Measurements from ENCODE around the gene CHST3.
A peak's percentile ranks its signal among the peaks of the same experiment; 100 is the strongest.

The CHST3 gene

DNA sequence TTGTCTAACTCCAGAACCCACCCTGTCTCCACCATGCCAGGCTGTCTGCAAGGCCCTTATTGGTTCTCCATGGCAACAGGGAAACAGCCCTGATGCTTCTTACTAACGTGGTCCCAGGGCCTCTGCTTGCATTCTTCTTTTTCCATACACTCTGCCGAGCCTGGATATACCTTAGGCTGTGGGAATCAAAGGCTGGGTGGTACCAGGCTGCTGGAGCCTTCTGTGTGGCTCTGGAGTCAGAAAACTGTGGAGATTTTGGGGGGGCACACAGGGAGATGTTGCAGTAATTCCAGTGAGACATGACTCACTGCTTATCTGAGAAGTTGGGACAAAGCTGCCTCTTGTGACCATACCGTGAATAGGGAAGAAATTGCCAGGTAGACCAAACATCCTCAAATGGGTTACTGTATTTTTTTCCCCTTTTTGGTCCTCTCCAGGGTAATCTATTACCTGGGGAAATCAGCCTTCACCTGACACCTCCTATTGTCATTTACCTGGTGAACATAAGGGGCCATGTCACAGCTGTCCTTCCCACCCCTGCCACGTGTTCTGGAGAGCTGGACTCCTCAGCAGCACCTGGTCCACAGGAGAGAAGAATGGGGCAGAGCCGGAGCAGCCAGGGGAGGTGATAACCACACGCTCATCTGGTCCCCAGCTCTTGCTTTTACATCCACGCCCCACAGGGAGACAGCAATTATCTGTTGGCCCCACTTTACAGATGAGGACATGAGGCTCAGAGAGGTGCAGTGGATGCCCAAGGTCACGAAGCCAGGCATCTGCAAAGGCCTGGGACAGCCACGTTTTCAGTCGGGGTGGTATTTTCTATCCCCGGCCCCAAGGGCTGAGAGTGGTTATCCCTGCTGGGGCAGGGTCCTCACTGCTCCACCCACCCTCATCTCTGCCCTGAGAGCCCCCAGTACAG lies 4.6 kb downstream of the CHST3 start:
- no peak for DNase-seq (ENCODE audit: low spot score)
- TF ChIP-seq, protein P1, sequence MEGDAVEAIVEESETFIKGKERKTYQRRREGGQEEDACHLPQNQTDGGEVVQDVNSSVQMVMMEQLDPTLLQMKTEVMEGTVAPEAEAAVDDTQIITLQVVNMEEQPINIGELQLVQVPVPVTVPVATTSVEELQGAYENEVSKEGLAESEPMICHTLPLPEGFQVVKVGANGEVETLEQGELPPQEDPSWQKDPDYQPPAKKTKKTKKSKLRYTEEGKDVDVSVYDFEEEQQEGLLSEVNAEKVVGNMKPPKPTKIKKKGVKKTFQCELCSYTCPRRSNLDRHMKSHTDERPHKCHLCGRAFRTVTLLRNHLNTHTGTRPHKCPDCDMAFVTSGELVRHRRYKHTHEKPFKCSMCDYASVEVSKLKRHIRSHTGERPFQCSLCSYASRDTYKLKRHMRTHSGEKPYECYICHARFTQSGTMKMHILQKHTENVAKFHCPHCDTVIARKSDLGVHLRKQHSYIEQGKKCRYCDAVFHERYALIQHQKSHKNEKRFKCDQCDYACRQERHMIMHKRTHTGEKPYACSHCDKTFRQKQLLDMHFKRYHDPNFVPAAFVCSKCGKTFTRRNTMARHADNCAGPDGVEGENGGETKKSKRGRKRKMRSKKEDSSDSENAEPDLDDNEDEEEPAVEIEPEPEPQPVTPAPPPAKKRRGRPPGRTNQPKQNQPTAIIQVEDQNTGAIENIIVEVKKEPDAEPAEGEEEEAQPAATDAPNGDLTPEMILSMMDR (IDR thresholded peaks at IDR 0.05; ENCODE audit: borderline replicate concordance, control extremely low read depth, extremely low read depth, insufficient read depth, missing control alignments) = no peak
- in situ Hi-C loops (cut with MboI; ENCODE audit: low sequenced_read_pairs, unreplicated experiment) = no loop called here

DNA sequence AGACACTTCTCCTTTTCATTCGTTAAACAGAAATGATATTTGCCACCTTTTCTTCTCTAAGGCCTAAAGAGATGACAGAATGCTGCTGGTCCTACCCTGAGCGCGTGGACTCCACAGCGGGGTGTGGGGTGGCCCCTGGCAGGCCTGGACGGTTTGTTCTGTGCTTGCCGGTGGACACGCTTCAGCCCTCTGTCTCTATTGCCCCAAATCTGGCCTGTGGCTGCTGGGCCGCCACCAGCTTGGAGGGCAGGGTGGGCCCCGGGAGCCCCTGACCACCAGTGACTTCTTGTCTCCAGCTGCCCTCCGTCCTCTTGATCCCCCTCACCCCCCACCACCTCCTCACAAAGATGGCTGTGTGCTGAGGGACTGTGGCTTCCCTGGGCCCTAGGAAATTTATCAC lies 5.7 kb downstream of the CHST3 start:
- TF ChIP-seq, protein P1 (IDR thresholded peaks at IDR 0.05; ENCODE audit: borderline replicate concordance, control extremely low read depth, extremely low read depth, insufficient read depth, missing control alignments) = no peak
- no peak for DNase-seq (ENCODE audit: low spot score)
- in situ Hi-C loops (cut with MboI; ENCODE audit: low sequenced_read_pairs, unreplicated experiment) = no loop called here

DNA sequence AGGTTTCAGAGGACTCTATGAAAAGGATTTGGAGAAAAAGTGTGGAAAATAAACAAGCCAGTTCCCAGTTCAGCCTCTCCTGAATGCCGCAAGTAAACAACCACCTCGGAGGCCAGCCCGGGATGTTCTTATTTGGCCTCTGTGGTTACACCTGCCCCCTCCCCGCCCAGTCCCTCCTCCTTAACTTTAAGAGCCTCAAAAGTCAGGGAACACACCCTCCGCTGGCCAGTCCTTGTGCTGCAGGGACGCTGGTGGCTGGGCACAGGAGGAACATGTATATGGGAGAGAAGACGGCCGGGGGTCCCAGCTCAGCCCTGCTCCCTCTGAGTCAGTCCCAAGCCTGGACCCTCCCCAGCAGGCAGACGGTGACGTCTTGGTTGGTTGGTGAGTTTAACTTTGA lies 6.1 kb downstream of the CHST3 start:
- in situ Hi-C loops (cut with MboI; ENCODE audit: low sequenced_read_pairs, unreplicated experiment) = no loop called here
- TF ChIP-seq, protein P1 (IDR thresholded peaks at IDR 0.05; ENCODE audit: borderline replicate concordance, control extremely low read depth, extremely low read depth, insufficient read depth, missing control alignments) = no peak
- DNase-seq (ENCODE audit: low spot score) = no peak

DNA sequence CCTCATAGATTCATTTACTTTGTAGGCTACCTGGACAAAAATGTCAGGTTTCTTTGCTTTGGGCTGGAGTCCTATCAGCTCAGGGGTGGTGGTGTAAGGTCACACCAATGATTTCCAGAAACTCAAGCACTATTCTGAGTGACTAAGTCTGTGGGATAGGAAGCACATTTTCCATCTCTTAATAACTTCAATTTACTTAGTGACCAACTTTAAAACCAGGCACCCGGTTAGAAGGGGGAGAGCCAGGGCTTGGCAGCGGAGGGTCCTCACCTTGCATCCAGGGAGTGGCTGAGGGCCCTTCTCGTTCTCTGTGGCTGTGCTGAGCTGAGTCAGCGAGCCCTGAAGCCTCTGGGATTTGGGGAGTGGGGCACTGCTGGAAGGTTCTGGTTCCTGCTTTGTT lies 6.7 kb downstream of the CHST3 start:
- in situ Hi-C loops (cut with MboI; ENCODE audit: low sequenced_read_pairs, unreplicated experiment) = no loop called here
- TF ChIP-seq, protein P1 (IDR thresholded peaks at IDR 0.05; ENCODE audit: borderline replicate concordance, control extremely low read depth, extremely low read depth, insufficient read depth, missing control alignments) = no peak
- no peak for DNase-seq (ENCODE audit: low spot score)

DNA sequence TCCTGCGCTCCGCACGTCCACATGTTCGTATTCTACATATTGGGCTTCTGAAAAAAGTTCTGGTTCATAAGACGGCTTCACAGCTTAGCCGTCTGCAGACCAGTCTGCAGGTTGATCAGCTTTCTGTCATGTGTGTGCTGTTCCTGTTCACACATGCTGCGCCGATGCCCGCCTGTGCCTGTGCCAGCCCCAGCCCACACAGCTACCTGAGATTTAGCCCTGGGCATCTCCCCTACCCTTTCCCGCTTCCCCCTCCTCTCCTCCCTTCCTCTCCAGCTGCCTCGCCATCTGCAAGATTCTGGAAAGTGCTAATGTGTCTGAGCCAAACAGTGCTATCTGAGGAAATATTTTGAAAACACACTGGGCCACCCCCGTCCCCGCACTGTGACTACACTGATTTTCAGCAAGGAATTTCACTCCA lies 7.1 kb downstream of the CHST3 start:
- TF ChIP-seq, protein P1 (IDR thresholded peaks at IDR 0.05; ENCODE audit: borderline replicate concordance, control extremely low read depth, extremely low read depth, insufficient read depth, missing control alignments) = no peak
- DNase-seq (ENCODE audit: low spot score) = no peak
- in situ Hi-C loops (cut with MboI; ENCODE audit: low sequenced_read_pairs, unreplicated experiment) = no loop called here

DNA sequence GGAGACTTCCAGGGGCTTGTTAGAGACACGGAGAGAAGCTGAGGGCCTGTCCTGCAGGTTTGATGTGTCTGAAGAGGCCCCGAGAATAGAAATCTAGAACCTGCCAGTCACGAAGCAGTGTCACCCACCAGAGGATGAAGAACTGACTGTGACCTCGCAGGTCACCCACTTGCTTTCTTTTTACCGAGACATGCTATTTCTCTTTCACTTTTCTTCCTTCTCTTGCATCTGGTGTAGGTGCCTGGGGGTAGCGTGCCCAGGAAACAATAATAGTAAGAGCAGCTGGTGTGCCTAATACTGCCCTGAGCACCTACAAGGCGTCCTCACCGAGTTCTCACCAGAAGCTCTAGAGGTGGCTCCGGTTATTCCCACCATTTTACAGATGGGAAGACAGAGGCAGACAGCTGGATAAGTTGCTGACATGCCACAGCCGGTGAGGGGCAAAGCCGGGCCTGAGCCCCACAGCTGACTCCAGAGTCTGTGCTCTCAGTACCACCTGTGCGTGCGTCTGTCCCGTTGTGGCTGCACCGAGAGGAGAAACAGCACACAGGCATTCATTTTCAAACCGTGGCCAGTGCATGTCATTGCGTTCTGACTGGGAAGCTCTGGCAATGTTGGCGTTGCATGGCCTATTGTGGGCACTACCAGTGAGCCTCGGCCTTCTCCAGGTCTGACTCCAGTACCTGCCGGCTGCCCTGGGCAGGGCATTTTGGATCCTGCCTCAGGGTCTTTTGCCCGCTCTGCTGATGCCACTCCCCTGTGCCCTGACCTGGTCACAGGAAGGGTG lies 7.8 kb downstream of the CHST3 start:
- DNase-seq (ENCODE audit: low spot score) = peak; percentile 51
- TF ChIP-seq, protein P1 (IDR thresholded peaks at IDR 0.05; ENCODE audit: borderline replicate concordance, control extremely low read depth, extremely low read depth, insufficient read depth, missing control alignments) = no peak
- in situ Hi-C loops (cut with MboI; ENCODE audit: low sequenced_read_pairs, unreplicated experiment) = no loop called here

All from GM13976 (cell line).